HepG2 (cell line): ENCODE measurements around the gene ELANE. TPM values are rescaled to one million over a fixed set of nuclear protein-coding genes. Genes with fewer than 3 reads are reported as not detected.

Experiments
- ATAC-seq: fragments of 200-7000 bp; cut with Tn5 transposase; 3 replicates; pipeline ENCODE4 v1.9.1; 2020; ENCODE audit warnings: mild to moderate bottlenecking, moderate library complexity
- BruUV-seq: library from RNA; stranded (reverse); fragments of 400-500 nt; replicated peaks from 2 replicates; lab custom pipeline; 2021; lab: Mats Ljungman, UMichigan
- CTCF ChIA-PET: fragments of 300-600 bp; formaldehyde crosslinking; extraction: SDS; loops from one replicate; lab custom pipeline; 2021; ENCODE audit warnings: low total read pairs, inconsistent platforms, low intra/inter-chr PET ratio; lab: Yijun Ruan, JAX
- POLR2A ChIA-PET: fragments of 350-600 bp; sonication (Branson Sonifier 250); formaldehyde crosslinking; loops from one replicate; lab custom pipeline; 2020; ENCODE audit warnings: antibody characterized with exemption, inconsistent platforms; lab: Yijun Ruan, JAX
- DNase-seq: peaks from one replicate; pipeline ENCODE4 v3.0.0-alpha.2; 2015; ENCODE audit warnings: low spot score
- FAIRE-seq: peaks from 3 replicates; lab custom pipeline; 2011; peaks lifted over from hg19 to GRCh38; lab: Jason Lieb, UNC
- H2AFZ ChIP-seq: one replicate; pipeline ENCODE4 v1.6.1; 2011; ENCODE audit warnings: low read length, inconsistent platforms
- H3K27ac ChIP-seq: fragments of 300-600 bp; 3 replicates; pipeline ENCODE4 v1.8.0; 2011; ENCODE audit warnings: mixed run types, mild to moderate bottlenecking, mixed read lengths, low read length, inconsistent platforms; ENCODE audit not compliant: insufficient read depth; ENCODE audit errors: extremely low read length
- H3K27me3 ChIP-seq, 2 experiments: fragments of 200-600 bp in 1 of 2; 2 replicates in 1 of 2; 3 replicates in 1 of 2; pipeline versions ENCODE4 v1.6.0 to v1.8.0; 2011; ENCODE audit warnings: low read length in 2 of 2, mild to moderate bottlenecking in 2 of 2, moderate library complexity in 2 of 2, inconsistent platforms in 1 of 2; ENCODE audit not compliant: insufficient read depth in 2 of 2, control insufficient read depth in 1 of 2
- H3K36me3 ChIP-seq, 2 experiments: fragments of 200-600 bp in 1 of 2; replicated peaks in 1 of 2; 2 replicates in 1 of 2; 3 replicates in 1 of 2; pipeline versions ENCODE4 v1.5.1 to v1.8.0; 2011; ENCODE audit warnings: low read length in 2 of 2, inconsistent platforms in 1 of 2; ENCODE audit not compliant: insufficient read depth in 2 of 2, control insufficient read depth in 1 of 2
- H3K4me1 ChIP-seq: 2 replicates; pipeline ENCODE4 v1.5.1; 2012; ENCODE audit warnings: low read length, inconsistent platforms; ENCODE audit not compliant: insufficient read depth
- H3K4me2 ChIP-seq: 2 replicates; pipeline ENCODE4 v1.6.0; 2011; ENCODE audit warnings: low read depth, low read length, inconsistent platforms
- H3K4me3 ChIP-seq, 3 experiments: fragments of 200-600 bp in 1 of 3; sonication (generic), shearing (Covaris generic) in 1 of 3; replicated peaks in 1 of 3; 2 replicates each; pipeline ENCODE4 v1.5.1; 2011 to 2016; ENCODE audit warnings: low read length in 3 of 3, inconsistent platforms in 2 of 3, low read depth in 2 of 3, mild to moderate bottlenecking in 2 of 3, control low read depth in 1 of 3, mixed read lengths in 1 of 3; ENCODE audit not compliant: insufficient read depth in 1 of 3
- H3K79me2 ChIP-seq: one replicate; pipeline ENCODE4 v1.6.1; 2011; ENCODE audit warnings: low read length, inconsistent platforms; ENCODE audit not compliant: insufficient read depth
- H3K9ac ChIP-seq: 2 replicates; pipeline ENCODE4 v1.6.0; 2011; ENCODE audit warnings: mild to moderate bottlenecking, low read depth, low read length, inconsistent platforms; ENCODE audit not compliant: insufficient read depth
- H3K9me3 ChIP-seq: 2 replicates; pipeline ENCODE4 v1.5.1; 2012; ENCODE audit warnings: mild to moderate bottlenecking, low read length
- H4K20me1 ChIP-seq: 2 replicates; pipeline ENCODE4 v1.6.0; 2011; ENCODE audit warnings: inconsistent platforms, mild to moderate bottlenecking, low read length, moderate library complexity; ENCODE audit not compliant: insufficient read depth
- GFI1 ChIP-seq: sonication (generic); formaldehyde crosslinking; IDR thresholded peaks from 2 replicates; pipeline ENCODE4 v1.5.0; 2020; ENCODE audit warnings: missing genetic modification reagents, mild to moderate bottlenecking, borderline replicate concordance
- GLMP ChIP-seq: sonication (generic); formaldehyde crosslinking; IDR thresholded peaks from 2 replicates; pipeline ENCODE4 v1.9.0; 2021; ENCODE audit warnings: missing genetic modification reagents, mild to moderate bottlenecking, borderline replicate concordance
- HNRNPLL ChIP-seq: fragments of 200-400 bp; formaldehyde crosslinking; IDR thresholded peaks from 2 replicates; pipeline ENCODE4 v1.6.1; 2017; ENCODE audit warnings: mild to moderate bottlenecking, low read depth, low read length; ENCODE audit not compliant: poor library complexity, severe bottlenecking
- KMT2A ChIP-seq: sonication (generic); formaldehyde crosslinking; IDR thresholded peaks from 2 replicates; pipeline ENCODE4 v1.4.0; 2020; ENCODE audit warnings: missing genetic modification reagents
- MED1 ChIP-seq: sonication (generic); formaldehyde crosslinking; IDR thresholded peaks from 2 replicates; pipeline ENCODE4 v1.4.0; 2020; ENCODE audit warnings: missing genetic modification reagents
- NONO ChIP-seq, 2 experiments: fragments of 450-650 bp in 1 of 2; sonication (generic) in 1 of 2; formaldehyde crosslinking in 1 of 2; IDR thresholded peaks in 1 of 2; conservative IDR thresholded peaks in 1 of 2; 2 replicates each; pipeline versions ENCODE4 v1.6.1 to v1.8.0; 2017 to 2022; ENCODE audit warnings: mild to moderate bottlenecking in 1 of 2, missing genetic modification reagents in 1 of 2, moderate library complexity in 1 of 2
- SMYD3 ChIP-seq: sonication (generic); formaldehyde crosslinking; IDR thresholded peaks from 2 replicates; pipeline ENCODE4 v1.8.1; 2023; ENCODE audit warnings: mild to moderate bottlenecking, missing genetic modification reagents
- SNAI1 ChIP-seq: sonication (generic); formaldehyde crosslinking; IDR thresholded peaks from 2 replicates; pipeline ENCODE4 v1.5.0; 2020; ENCODE audit warnings: mild to moderate bottlenecking, missing genetic modification reagents, borderline replicate concordance
- TERF1 ChIP-seq: sonication (generic); formaldehyde crosslinking; IDR thresholded peaks from 2 replicates; pipeline ENCODE4 v1.8.0; 2022; ENCODE audit warnings: mild to moderate bottlenecking, missing genetic modification reagents, moderate library complexity
- ZBTB37 ChIP-seq: sonication (generic); formaldehyde crosslinking; IDR thresholded peaks from 2 replicates; pipeline ENCODE4 v1.4.0; 2020; ENCODE audit warnings: mild to moderate bottlenecking, missing genetic modification reagents
- ZNF142 ChIP-seq: sonication (generic); formaldehyde crosslinking; IDR thresholded peaks from 2 replicates; pipeline ENCODE4 v1.4.0; 2020; ENCODE audit warnings: missing genetic modification reagents
- ZNF547 ChIP-seq: sonication (generic); formaldehyde crosslinking; IDR thresholded peaks from 2 replicates; pipeline ENCODE4 v1.5.1; 2020; ENCODE audit warnings: mild to moderate bottlenecking, missing genetic modification reagents
- ZSCAN21 ChIP-seq: sonication (generic); formaldehyde crosslinking; IDR thresholded peaks from 2 replicates; pipeline ENCODE4 v1.8.0; 2022; ENCODE audit warnings: mild to moderate bottlenecking, missing genetic modification reagents, moderate library complexity, borderline replicate concordance
- WGBS: methylation state at CpG from one replicate; pipeline ENCODE4 v1.1.6; 2017; ENCODE audit warnings: low lambda C conversion rate; 5-methylcytosine and 5-hydroxymethylcytosine counted together
- in situ Hi-C: cut with HindIII; loops from 2 replicates; pipeline ENCODE4 v1.10.0; 2017; ENCODE audit warnings: low pct_unique_long_range_greater_than_20kb; ENCODE audit not compliant: extremely low pct_ligation_motif_present
- intact Hi-C: fragments of 100-400 bp; cut with micrococcal nuclease; formaldehyde crosslinking; loops from one replicate; pipeline ENCODE4 v1.10.0; 2022; ENCODE audit not compliant: unreplicated experiment
- polyA plus RNA-seq, 8 experiments: library from polyadenylated mRNA; depleted of rRNA in 3 of 8; stranded (reverse) in 7 of 8; unstranded in 1 of 8; fragments of >200 nt; fragmentation: Illumina TruSeq in 4 of 8; extraction: Trizol in 4 of 8; gene quantifications; 2 replicates each; pipeline versions ENCODE4 v1.2.1 to v1.2.3, GENCODE V29; 2011 to 2016; ENCODE audit warnings: low read depth in 4 of 8, missing spikeins in 1 of 8, mixed read lengths in 1 of 8; ENCODE audit not compliant: insufficient read depth in 1 of 8
- total RNA-seq, 5 experiments: library from RNA; depleted of rRNA; stranded (reverse); fragments of >200 nt; fragmentation: Illumina TruSeq; extraction: Trizol; gene quantifications; 2 replicates each; pipeline ENCODE4 v1.2.3, GENCODE V29; 2016; ENCODE audit warnings: low read depth in 1 of 5

Gene ELANE
- total and polyA plus RNA-seq, 2 of the 13 experiments (the other 11 are each of a cell fraction or from before 2014, with no cell fraction given): not detected

GRCh38 chr19:854549-854948, 2.4 kb downstream of the ELANE start (continued):
- TF ChIP-seq NONO (IDR thresholded peaks at IDR 0.05): no peak
- TF ChIP-seq NONO (CRISPR knock-in tag; conservative IDR thresholded peaks at IDR 0.05): no peak

DNA sequence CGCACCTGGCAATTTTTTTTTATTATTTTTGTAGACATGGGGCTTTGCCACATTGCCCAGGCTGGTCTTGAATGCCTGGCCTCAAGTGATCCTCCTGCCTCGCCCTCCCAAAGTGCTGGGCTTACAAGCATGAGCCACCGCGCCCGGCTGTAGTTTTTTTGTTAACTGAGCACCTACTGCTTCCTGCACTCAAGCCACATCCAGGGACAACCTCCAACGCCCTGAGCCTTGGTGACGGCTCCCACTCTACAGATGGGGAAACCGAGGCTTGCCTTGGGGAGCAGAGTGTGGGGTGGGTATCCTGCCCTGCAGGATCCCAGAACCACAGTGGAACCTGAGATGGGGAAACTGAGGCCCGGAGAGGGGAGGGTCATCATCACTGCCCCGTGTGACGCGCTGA, 3.0 kb downstream of the ELANE start:
- WGBS: 64% methylated on average over 8 of the region's 12 CpGs
- no peak for FAIRE-seq

More for the DNA sequence above, 3.0 kb downstream of the ELANE start:
- no TSS peak for BruUV-seq
- Histone ChIP-seq H3K4me2 (no peak overlapping the region), H3K79me2 (no peaks in the 10 kb centered on the region), H3K9me3 (no peaks in the 10 kb centered on the region)
- TF ChIP-seq MED1 (CRISPR knock-in tag) (no peak), TERF1 (CRISPR knock-in tag) (no peak), HNRNPLL (no peak), ZNF142 (no peak), KMT2A (no peak), GFI1 (CRISPR knock-in tag) (no peak), ZNF547 (CRISPR knock-in tag) (no peak), SNAI1 (CRISPR knock-in tag) (no peak), ZSCAN21 (CRISPR knock-in tag) (no peak), GLMP (CRISPR knock-in tag) (no peak), SMYD3 (CRISPR knock-in tag) (no peak), ZBTB37 (CRISPR knock-in tag) (no peak)
- TF ChIP-seq, all 625 proteins: peak for 0
- no peak overlapping the region for H2AFZ ChIP-seq
- intact Hi-C loops: loop anchor here (5.0 kb wide), 1 partner anchor 83 kb away; no protein-coding TSS in a partner anchor
- in situ Hi-C loops: loop anchor here (10.0 kb wide), 1 partner anchor 90 kb away; no protein-coding TSS in a partner anchor
- H3K4me1 ChIP-seq: peaks cover 29% of the 10 kb centered on the region
- no peaks in the 10 kb centered on the region for H3K36me3 ChIP-seq
- H3K27me3 ChIP-seq: peaks cover 2 to 14% of the 10 kb centered on the region in 2 experiments; a peak in 4 of 5 replicates
- no peak overlapping the region for H3K4me3 ChIP-seq
- no peak overlapping the region for H3K27ac ChIP-seq
- ChIA-PET CTCF (no interaction called here), POLR2A (no interaction called here)
- ATAC-seq (no peak), DNase-seq (no peak)
- H4K20me1 ChIP-seq: no peaks in the 10 kb centered on the region
- H3K9ac ChIP-seq: no peak overlapping the region
